GM18858 (cell line): ENCODE results near the gene EPHX1.

Experiments used
- ATAC-seq: cut with Tn5 transposase; IDR thresholded peaks from one replicate; pipeline ENCODE4 v1.9.1; 2021; ENCODE audit not compliant: unreplicated experiment

Gene EPHX1

GRCh38 chr1:225840713-225841112 is 30.8 kb downstream of the EPHX1 start:
- no peak for ATAC-seq

- no peak for ATAC-seq
Measured at GRCh38 chr1:225842074-225842473, 32.1 kb downstream of the EPHX1 start.

GRCh38 chr1:225842788-225843425 is 33.0 kb downstream of the EPHX1 start:
- ATAC-seq: no peak

GRCh38 chr1:225843426-225843795 is 33.5 kb downstream of the EPHX1 start:
- no peak for ATAC-seq

GRCh38 chr1:225844236-225845061 is 34.5 kb downstream of the EPHX1 start:
- no peak for ATAC-seq

- ATAC-seq: no peak
Measured at GRCh38 chr1:225845097-225845496, 35.2 kb downstream of the EPHX1 start.

- no peak for ATAC-seq
Measured at GRCh38 chr1:225845571-225846259, 35.8 kb downstream of the EPHX1 start.

- no peak for ATAC-seq
Measured at GRCh38 chr1:225846331-225847310, 36.7 kb downstream of the EPHX1 start.

- no peak for ATAC-seq
Measured at GRCh38 chr1:225847610-225848009, 37.7 kb downstream of the EPHX1 start.

GRCh38 chr1:225848030-225848955 is 38.4 kb downstream of the EPHX1 start:
- peak; percentile 48 for ATAC-seq

GRCh38 chr1:225849925-225850324 is 40.0 kb downstream of the EPHX1 start:
- no peak for ATAC-seq

- no peak for ATAC-seq
Measured at GRCh38 chr1:225850370-225850769, 40.4 kb downstream of the EPHX1 start.

- ATAC-seq: peak; percentile 75
Measured at GRCh38 chr1:225851805-225852204, 41.9 kb downstream of the EPHX1 start.

GRCh38 chr1:225852413-225853124 is 42.6 kb downstream of the EPHX1 start:
- ATAC-seq: no peak

- no peak for ATAC-seq
Measured at GRCh38 chr1:225853441-225853840, 43.5 kb downstream of the EPHX1 start.

GRCh38 chr1:225855503-225856300 is 45.8 kb downstream of the EPHX1 start:
- ATAC-seq: no peak

GRCh38 chr1:225857256-225857655 is 47.3 kb downstream of the EPHX1 start:
- ATAC-seq: no peak

GRCh38 chr1:225859151-225859550 is 49.2 kb downstream of the EPHX1 start:
- no peak for ATAC-seq
